ENCODE measurements around the gene WWP2. TPM values are rescaled to one million over a fixed set of nuclear protein-coding genes. Genes with fewer than 3 reads are reported as not detected.
A peak's percentile ranks its signal among the peaks of the same experiment; 100 is the strongest.

The WWP2 gene
- total RNA-seq, 1 experiment from 2014 or later = 40.2 TPM

- peak overlapping the region; percentile 5 to 31 (median 9); a peak in 6 of 7 replicates for H3K27ac Mint-ChIP-seq
Observed at GRCh38 chr16:69916462-69916861, 154.3 kb downstream of the WWP2 start.

More at GRCh38 chr16:69916462-69916861, 154.3 kb downstream of the WWP2 start:
- Histone ChIP-seq H4K20me1 (ENCODE audit: control insufficient read depth, insufficient read depth, insufficient read length) (no peaks in the 10 kb centered on the region), H3K9me3 (ENCODE audit: control insufficient read depth, low read depth, low read length) (no peaks in the 10 kb centered on the region), H3K27me3 (ENCODE audit: insufficient read depth, low read length) (no peaks in the 10 kb centered on the region), H3K4me1 (ENCODE audit: insufficient read depth, low read length) (0 out of 2 replicates have a peak, but pooled peaks cover 4% of the 10 kb centered on the region), H3K4me2 (ENCODE audit: insufficient read depth, insufficient read length, low read length) (no peak overlapping the region), H3K14ac (ENCODE audit: insufficient read depth, low read length) (no peak overlapping the region), H3K4ac (ENCODE audit: low read depth, low read length) (no peak overlapping the region), H2BK15ac (ENCODE audit: low read depth, low read length) (no peak overlapping the region), H3K56ac (ENCODE audit: insufficient read length, low read depth, low read length) (no peak overlapping the region), H2BK120ac (ENCODE audit: low read depth, low read length, poor library complexity, severe bottlenecking) (no peak overlapping the region), H2BK12ac (ENCODE audit: insufficient read length, low read depth, low read length) (no peak overlapping the region), H4K8ac (replicated peaks; ENCODE audit: insufficient read length, low read depth, low read length) (no peak overlapping the region), H3K79me2 (ENCODE audit: insufficient read depth, low read length) (no peaks in the 10 kb centered on the region), H3K27ac (ENCODE audit: insufficient read length, low read depth, low read length) (no peak overlapping the region), H3K23me2 (ENCODE audit: insufficient read length, low read depth, low read length, poor library complexity, severe bottlenecking) (no peaks in the 10 kb centered on the region), H2AFZ (ENCODE audit: low read length) (no peak overlapping the region), H3T11ph (ENCODE audit: low read length) (no peak overlapping the region), H2BK20ac (ENCODE audit: low read depth, low read length, poor library complexity, severe bottlenecking) (no peak overlapping the region), H3K9ac (ENCODE audit: extremely low read depth, insufficient read length, low read length) (no peak overlapping the region), H3K79me1 (ENCODE audit: insufficient read depth, low read depth, low read length, poor library complexity, severe bottlenecking) (no peaks in the 10 kb centered on the region), H3K18ac (ENCODE audit: insufficient read length, low read depth, low read length) (no peak overlapping the region), H4K91ac (ENCODE audit: insufficient read length, low read depth, low read length) (no peak overlapping the region), H4K5ac (ENCODE audit: insufficient read length, low read depth, low read length) (no peak overlapping the region), H2BK5ac (ENCODE audit: insufficient read length, low read length) (no peak overlapping the region), H2AK5ac (ENCODE audit: insufficient read length, low read length) (no peak overlapping the region), H3K23ac (ENCODE audit: insufficient read length, low read depth, low read length) (no peak overlapping the region)
- H3K27me3 Mint-ChIP-seq (ENCODE audit: low read depth) = no peaks in the 10 kb centered on the region
- WGBS (ENCODE audit: extremely low coverage, insufficient read length, low lambda C conversion rate) = no CpG with 5 or more reads among the region's 1 CpG
- DNase-seq = no peak
- no peaks in the 10 kb centered on the region for H3K9me3 Mint-ChIP-seq
- H3K4me1 Mint-ChIP-seq = peaks cover 16 to 19% of the 10 kb centered on the region in 2 experiments
- H3K36me3 Mint-ChIP-seq (ENCODE audit: insufficient read depth in 1 of 3, low read depth in 3 of 3) = peaks cover 0 to 7% (median 5%) of the 10 kb centered on the region in 3 experiments; a peak in 4 of 7 replicates
- H3K4me3 Mint-ChIP-seq = no peak overlapping the region
- no peak for TF ChIP-seq CTCF (conservative IDR thresholded peaks at IDR 0.05)

Measured in H9 (cell line).